Hypothalamus (tissue), 51 donors: ENCODE measurements around the gene ERRFI1.

Experiments
- DNase-seq, 51 donors: peaks; one replicate each; lab custom pipeline; 2025; lab: John Stamatoyannopoulos, UW

ERRFI1 gene

GRCh38 chr1:8004803-8005573 lies 21.1 kb downstream of the ERRFI1 start:
- peak in 11 of 51 donors; percentile 6 to 51 (median 23) for DNase-seq

DNA sequence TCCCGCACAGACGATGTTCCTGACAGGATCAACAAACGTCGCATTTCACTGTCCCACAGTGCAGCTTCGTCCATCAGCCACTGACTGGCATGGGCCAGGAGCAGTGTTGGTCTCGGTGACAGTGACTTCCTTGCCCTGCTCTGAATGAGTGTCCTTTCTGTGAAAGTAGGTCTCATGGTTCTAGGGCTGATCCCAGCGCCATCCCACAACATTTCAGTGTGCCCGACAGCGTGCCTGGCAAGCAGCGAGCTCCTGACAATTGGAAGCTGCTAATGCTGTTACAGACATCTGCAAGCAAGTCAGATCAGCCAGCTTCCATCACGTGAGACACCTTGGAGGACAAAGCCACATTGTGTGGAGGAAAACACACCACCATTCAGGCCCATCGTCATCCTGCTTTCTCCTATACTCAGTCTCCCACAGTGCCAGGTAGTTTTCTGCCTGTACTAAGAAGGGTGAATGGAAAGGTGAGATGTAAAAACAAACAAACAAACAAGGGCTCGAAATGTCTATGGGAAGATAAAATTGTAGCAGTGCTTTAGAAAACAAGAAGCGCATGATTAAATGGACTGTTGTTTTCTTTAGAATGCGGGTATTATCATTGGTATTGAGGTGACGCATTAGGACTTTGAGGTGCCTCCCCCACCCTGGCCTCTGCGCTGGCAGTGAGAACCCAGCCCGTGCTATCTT lies 21.9 kb downstream of the ERRFI1 start:
- DNase-seq: peak in 35 of 51 donors; percentile 10 to 79 (median 42)

GRCh38 chr1:8003438-8004112 lies 22.5 kb downstream of the ERRFI1 start:
- no peak for DNase-seq

DNA sequence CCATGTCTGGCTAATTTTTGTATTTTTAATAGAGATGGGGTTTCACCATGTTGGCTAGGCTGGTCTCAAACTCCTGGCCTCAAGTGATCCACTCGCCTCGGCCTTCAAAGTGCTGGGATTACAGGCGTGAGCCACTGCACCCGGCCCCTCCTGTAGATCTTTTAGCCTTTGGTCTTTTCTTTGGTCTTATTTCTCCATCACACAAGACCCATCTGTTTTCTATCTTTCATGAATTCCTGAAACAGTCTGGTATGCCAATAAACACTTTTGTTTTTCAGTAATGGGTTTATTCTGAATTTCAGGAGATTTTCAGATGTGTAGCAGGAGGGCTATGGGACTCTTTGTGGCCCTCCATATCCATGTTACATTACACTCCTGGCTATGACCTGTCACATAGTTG lies 23.2 kb downstream of the ERRFI1 start:
- no peak for DNase-seq

GRCh38 chr1:8002329-8002910 lies 23.7 kb downstream of the ERRFI1 start:
- no peak for DNase-seq

DNA sequence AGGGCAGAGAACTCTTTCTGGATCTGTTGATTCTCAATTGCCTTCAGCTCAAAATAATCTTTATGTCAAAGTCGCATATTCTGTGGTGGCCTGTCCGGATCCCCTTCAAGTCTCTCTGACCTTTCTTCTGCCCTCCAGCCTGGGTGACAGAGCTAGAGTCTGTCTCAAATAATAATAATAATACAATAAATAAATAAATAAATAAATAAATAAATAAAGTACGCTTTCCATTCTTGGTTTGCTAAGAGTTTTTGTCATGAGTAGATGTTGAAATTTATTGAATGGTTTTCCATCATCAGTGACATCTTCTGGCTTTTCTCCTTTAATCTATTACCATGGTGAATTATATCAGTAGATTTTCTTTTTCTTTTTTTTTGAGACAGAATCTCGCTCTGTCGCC lies 30.7 kb downstream of the ERRFI1 start:
- no peak for DNase-seq

DNA sequence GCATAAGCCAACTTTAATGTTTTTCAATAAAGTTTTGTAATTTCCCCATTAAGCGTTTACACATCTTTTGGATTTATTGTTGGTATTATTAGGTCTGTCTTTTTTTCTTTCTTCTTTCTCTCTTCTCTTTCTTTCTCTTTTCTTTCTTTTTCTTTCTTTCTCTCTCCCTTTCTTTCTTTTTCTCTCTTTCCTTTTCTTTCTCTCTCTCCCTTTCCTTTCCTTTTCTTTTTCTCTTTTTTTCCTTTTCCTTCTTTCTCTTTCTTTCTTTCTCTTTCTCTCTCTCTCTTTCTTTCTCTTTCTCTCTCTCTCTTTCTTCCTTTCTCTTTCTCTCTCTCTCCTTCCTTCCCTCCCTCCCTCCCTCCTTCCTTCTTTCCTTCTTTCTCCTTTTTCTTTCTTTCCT lies 31.3 kb downstream of the ERRFI1 start:
- no peak for DNase-seq

DNA sequence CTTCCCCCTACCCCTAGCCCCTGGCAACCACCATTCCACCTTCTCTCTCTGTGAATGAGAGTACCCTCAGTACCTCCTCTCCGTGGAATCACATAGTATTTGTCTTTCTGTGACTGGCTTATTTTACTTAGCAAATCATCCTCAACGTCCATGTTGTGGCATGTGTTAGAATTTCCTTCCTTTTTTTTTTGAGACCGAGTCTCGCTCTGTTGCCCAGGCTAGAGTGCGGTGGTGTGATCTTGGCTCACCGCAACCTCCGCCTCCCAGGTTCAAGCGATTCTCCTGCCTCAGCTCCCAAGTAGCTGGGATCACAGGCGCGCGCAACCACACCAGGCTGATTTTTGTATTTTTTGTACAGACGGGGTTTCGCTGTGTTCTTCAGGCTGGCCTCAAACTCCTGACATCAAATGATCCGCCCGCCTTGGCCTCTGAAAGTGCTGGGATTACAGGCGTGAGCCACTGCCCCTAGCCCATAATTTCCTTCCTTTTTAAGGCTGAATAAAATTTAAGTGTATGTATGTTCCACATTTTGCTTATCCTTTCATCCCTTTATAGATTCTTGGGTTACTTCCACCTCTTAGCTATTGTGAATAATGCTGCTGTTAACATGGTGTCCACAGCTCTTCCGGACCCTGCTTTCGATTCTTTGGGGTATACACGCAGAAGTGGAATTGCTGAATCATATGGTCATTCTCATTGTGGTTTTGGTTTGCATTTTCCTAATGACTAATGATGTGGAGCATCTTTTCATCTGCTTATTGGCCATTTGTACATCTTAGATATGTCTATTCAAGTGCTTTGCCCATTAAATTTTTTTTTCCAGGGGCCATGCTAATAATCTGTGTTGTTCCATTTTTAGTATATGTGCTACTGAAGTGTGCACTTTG lies 32.3 kb downstream of the ERRFI1 start:
- no peak for DNase-seq

GRCh38 chr1:7992885-7993284 lies 33.2 kb downstream of the ERRFI1 start:
- DNase-seq: no peak

DNA sequence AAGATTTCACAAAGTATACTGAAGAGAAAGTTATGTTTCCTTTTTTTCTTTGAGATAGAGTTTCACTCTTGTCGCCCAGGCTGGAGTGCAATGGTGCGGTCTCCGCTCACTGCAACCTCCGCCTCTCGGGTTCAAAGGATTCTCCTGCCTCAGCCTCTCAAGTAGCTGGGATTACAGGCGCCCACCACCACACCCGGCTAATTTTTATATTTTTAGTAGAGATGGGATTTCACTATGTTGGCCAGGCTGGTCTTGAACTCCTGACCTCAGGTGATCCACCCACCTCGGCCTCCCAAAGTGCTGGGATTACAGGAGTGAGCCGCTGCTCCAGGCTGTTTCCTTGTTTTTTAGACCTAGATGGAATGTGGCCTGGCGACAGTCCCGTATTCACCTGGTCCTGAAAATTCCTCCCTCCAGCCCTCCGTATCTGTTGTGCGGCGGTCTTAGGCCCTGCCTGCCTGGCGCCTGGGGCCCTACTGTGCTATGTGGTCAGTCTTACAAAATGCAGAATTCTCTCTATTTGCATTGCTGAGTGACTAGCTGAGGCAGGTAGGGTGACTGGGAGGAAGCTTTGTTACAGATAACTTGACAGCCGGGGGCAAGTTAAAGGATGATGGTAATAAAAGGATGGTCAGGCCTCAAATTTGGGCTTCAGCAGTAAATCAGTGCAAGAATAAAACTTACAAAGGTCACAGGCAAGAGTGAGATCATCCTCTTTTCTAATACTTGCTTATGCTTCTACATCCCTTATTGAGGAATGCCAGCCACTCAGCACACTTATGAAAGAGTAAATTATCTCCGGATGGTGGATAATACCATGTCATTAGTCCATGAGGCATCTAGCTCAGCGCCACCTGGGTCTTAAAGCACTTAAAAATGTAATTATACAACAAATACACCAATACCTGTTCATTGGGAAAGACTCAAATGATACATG lies 34.3 kb downstream of the ERRFI1 start:
- no peak for DNase-seq

- DNase-seq: no peak
Measured at GRCh38 chr1:7989762-7990428, 36.2 kb downstream of the ERRFI1 start.

DNA sequence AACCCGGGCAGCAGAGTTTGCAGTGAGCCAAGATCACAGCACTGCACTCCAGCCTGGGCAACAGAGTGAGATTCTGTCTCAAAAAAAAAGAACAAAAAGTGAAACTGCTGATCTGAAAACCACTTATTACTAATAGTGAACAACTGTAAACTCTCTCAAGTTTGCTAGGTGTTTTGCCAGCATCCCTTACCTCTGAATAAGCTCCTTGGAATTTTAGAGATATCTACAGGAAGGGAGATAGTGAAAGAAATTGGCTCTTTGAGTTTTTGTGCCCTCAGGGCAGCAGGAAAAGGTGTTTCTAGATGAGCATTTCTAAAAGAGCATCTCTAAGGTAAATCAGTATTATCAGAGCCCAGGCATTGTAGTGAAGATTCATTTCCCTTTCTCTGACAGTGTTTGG lies 37.5 kb downstream of the ERRFI1 start:
- no peak for DNase-seq

DNA sequence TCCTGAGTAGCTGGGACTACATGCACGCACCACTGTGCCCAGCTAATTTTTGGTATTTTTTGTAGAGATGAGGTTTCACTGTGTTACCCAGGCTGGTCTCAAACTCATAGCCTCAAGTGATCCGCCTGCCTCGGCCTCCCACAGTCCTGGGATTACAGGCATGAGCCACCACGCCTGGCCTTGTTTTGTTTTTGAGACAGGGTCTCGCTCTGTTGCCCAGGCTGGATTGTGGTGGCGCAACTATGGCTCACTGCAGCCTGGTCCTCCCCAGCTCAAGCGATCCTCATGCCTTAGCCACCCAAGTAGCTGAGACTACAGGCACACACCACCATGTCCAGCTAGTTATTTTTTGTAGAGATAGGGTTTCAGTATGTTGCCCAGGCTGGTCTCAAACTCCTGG lies 38.6 kb downstream of the ERRFI1 start:
- DNase-seq: no peak

DNA sequence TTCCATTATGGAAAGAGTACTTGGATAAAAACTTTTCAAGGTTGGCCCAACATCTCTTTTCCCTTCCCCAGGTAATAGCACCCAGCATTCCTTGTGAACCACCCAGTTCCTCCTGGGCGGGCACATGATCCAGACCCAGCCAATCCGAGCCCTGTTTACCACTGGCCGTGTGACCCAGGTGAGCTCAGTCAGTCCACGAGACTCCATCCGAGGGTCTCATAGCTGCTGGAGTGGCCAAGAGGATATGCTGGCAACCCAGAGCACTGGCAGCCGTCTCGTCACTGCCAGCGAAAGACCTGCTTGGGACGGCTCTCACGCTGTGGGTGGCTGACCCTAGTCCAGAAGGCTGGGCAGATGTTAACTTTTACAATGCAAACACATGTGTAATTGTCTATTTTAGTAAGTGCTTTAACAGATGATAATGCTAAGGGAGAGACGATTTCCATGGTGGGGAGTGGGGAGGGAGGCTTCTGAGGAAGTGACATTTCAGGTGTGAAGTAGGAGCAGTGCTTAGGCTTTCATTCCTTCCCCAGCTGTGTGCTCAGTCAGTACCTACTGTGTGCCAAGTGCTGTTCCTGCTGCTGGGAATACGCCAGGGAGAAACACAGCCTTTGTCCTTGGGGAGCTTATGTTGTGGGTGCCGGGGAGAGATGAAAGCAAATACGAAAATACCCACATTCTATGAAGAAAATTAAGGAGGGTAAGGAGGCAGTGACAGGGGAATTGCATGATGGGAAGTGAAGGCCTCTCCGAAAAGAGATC lies 40.1 kb downstream of the ERRFI1 start:
- no peak for DNase-seq

GRCh38 chr1:7984811-7985210 lies 41.3 kb downstream of the ERRFI1 start:
- no peak for DNase-seq

- DNase-seq: no peak
Measured at GRCh38 chr1:7983086-7983778, 42.9 kb downstream of the ERRFI1 start.

- DNase-seq: no peak
Measured at GRCh38 chr1:7980984-7981383, 45.1 kb downstream of the ERRFI1 start.
